PC-9 (cell line): ENCODE measurements around the gene FYN.

ENCODE experiments used
- CTCF ChIP-seq: fragments of 200-600 bp; sonication (generic); conservative IDR thresholded peaks from 2 replicates; pipeline ENCODE4 v1.6.1; 2017; ENCODE audit warnings: mixed run types, antibody characterized with exemption, mild to moderate bottlenecking, moderate library complexity
- EZH2 ChIP-seq: fragments of 200-600 bp; sonication (generic); IDR thresholded peaks from 2 replicates; pipeline ENCODE4 v1.8.0; 2017; ENCODE audit warnings: antibody characterized with exemption, low read depth

GRCh38 chr6:111813237-111813636 lies 60.0 kb downstream of the FYN start:
- TF ChIP-seq CTCF, result no peak
- TF ChIP-seq EZH2, result no peak
